ENCODE results near the gene C6orf47. TPM values are rescaled to one million over a fixed set of nuclear protein-coding genes. Genes with fewer than 3 reads are reported as not detected.
A peak's percentile ranks its signal among the peaks of the same experiment; 100 is the strongest.
"Not testable (repeated sequence)": the region's sequence is repeated elsewhere in the genome, so short reads cannot be mapped to it uniquely, and the experiment has no call there.

The C6orf47 gene
- total RNA-seq = 10 to 100 TPM; 15.0 to 16.4 TPM

GRCh38 chr6:31660381-31661261, at the start of gene C6orf47:
Gene C6orf47, minus strand, starts transcription at chr6:31660778. Its CDS starts 831 bp downstream, at chr6:31659947.
- peak; percentile 72 to 74 for DNase-seq (ENCODE audit: low spot score in 2 of 2)
- ATAC-seq = peak; percentile 64 to 70
- Mint-ChIP-seq H3K9me3 (no peaks in the 10 kb centered on the region), H3K36me3 (peaks cover 40 to 58% of the 10 kb centered on the region in 2 donors), H3K27ac (peak within 1 kb of the TSS; percentile 93 to 94)

DNA sequence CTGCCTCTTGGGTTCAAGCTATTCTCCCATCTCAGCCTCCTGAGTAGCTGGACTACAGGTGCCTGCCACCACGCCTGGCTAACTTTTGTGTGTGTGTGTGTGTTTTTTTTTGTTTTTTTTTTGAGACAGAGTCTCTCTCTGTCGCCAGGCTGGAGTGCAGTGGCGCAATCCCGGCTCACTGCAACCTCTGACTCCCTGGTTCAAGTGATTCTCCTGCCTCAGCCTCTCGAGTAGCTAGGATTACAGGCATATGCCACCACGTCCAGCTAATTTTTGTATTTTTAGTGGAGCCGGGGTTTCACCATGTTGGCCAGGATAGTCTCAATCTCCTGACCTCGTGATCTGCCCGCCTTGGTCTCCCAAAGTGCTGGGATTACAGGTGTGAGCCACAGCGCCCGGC, 48.6 kb upstream of the C6orf47 start:
- not testable (repeated sequence) for ATAC-seq; DNase-seq (ENCODE audit: low spot score in 2 of 2)

DNA sequence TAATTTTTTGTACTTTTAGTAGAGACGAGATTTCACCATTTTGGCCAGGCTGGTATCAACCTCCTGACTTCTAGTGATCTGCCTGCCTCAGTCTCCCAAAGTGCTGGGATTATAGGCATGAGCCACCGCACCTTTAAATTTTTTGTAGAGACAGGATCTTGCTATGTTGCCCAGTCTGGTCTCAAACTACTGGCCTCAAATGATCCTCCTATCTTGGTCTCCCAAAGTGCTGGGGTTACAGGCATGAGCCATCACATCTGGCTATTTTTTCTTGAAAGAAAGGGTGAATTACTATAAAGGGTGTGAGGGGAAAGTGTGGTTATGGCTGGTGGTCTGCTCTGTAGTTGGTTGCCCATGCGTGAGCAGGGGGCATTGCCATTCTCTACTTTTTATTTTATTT, 47.6 kb upstream of the C6orf47 start:
- H3K36me3 Mint-ChIP-seq = peaks cover 3 to 4% of the 10 kb centered on the region in 2 donors
- ATAC-seq (no peak), DNase-seq (ENCODE audit: low spot score in 2 of 2) (no peak)
- H3K27ac Mint-ChIP-seq = no peak overlapping the region
- no peaks in the 10 kb centered on the region for H3K9me3 Mint-ChIP-seq

More for the DNA sequence above, 48.6 kb upstream of the C6orf47 start:
- H3K27ac Mint-ChIP-seq, H3K36me3 Mint-ChIP-seq, H3K9me3 Mint-ChIP-seq: not testable (repeated sequence)

GRCh38 chr6:31707701-31708100, 47.1 kb upstream of the C6orf47 start:
- ATAC-seq (no peak), DNase-seq (ENCODE audit: low spot score in 2 of 2) (no peak)
- peaks cover 6% of the 10 kb centered on the region in 2 donors for H3K36me3 Mint-ChIP-seq
- no peaks in the 10 kb centered on the region for H3K9me3 Mint-ChIP-seq
- H3K27ac Mint-ChIP-seq = peak overlapping the region in 1 of 2 donors; percentile 22

GRCh38 chr6:31706599-31706998, 46.0 kb upstream of the C6orf47 start, which contains the start of gene LY6G6F:
Gene LY6G6F, plus strand, starts transcription at chr6:31706866. Its CDS starts 41 bp downstream, at chr6:31706907.
- ATAC-seq = no peak
- Mint-ChIP-seq H3K27ac (peak within 1 kb of the TSS; percentile 14 to 22), H3K9me3 (no peaks in the 10 kb centered on the region), H3K36me3 (peaks cover 14% of the 10 kb centered on the region in 2 donors)
- no peak for DNase-seq (ENCODE audit: low spot score in 2 of 2)

DNA sequence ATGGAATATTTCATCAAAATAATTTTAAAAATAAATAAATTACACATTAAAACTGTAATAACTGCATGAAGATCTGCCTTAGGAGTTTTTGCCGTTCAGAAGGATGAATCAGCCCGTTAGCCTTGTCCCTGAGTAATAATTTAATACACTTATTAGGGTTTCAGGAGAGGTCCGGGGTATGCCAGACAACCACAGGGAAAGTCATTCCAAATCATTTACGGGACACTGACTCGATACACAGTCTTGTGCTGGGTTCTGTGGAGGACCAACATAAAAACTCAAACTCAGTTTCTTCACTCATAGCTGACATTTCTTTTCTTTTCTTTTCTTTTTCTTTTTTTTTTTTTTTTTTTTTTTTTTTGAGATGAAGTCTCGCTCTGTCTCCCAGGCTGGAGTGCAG, 45.4 kb upstream of the C6orf47 start:
- H3K9me3 Mint-ChIP-seq = no peaks in the 10 kb centered on the region

GRCh38 chr6:31702819-31703716, 42.5 kb upstream of the C6orf47 start, which contains the start of gene ABHD16A:
Gene ABHD16A, minus strand, starts transcription at chr6:31703324. Its CDS starts 43 bp downstream, at chr6:31703281.
- Mint-ChIP-seq H3K36me3 (peaks cover 14% of the 10 kb centered on the region in 2 donors), H3K9me3 (no peaks in the 10 kb centered on the region), H3K27ac (peak within 1 kb of the TSS; percentile 94 to 98)
- peak; percentile 94 to 96 for DNase-seq (ENCODE audit: low spot score in 2 of 2)
- peak; percentile 96 to 97 for ATAC-seq

More for the DNA sequence above, 45.4 kb upstream of the C6orf47 start:
- H3K27ac Mint-ChIP-seq = no peak overlapping the region
- ATAC-seq (no peak), DNase-seq (ENCODE audit: low spot score in 2 of 2) (no peak)
- H3K36me3 Mint-ChIP-seq = peaks cover 14% of the 10 kb centered on the region in 2 donors

- Mint-ChIP-seq H3K9me3 (no peaks in the 10 kb centered on the region), H3K27ac (peak overlapping the region; percentile 94 to 98), H3K36me3 (peaks cover 14% of the 10 kb centered on the region in 2 donors)
- DNase-seq (ENCODE audit: low spot score in 2 of 2) (peak in 1 of 2 donors; percentile 30), ATAC-seq (peak; percentile 28 to 52)
Observed at GRCh38 chr6:31702405-31702818, 41.8 kb upstream of the C6orf47 start.

DNA sequence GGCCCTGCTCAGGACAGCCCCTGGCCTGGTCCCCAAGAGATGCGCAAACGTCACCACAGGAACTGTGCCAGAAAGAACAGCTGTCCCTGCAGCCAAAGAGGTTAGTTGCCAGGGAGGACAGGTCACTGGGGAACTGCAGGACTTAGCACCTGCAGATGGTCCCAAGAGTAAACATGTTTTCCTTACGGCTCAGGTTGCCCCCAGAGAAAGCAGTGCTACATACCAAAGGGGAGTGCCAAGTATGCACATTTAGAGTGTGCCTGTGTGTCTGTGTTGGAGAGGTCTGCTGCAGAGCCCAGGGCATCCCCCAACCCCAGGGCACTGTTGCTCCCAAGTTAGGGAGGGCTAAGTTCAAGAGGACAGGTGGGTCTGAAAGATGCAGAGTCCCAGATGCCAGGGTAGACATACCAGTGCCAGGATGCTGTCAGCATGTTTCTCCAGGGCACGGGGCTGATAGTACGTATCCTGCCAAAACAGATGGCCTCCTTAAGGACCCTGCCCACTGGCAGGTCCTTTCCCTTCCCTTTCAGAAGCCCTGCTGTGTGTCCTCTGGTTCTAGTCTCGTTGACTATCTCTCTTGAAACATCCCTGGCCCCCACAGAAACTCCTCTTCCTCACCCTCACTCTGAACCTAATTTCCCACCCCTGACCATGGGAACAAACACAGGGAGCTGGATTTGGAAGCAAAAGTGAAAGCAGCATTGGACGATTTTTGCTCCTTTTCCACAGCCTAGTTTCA, 41.3 kb upstream of the C6orf47 start:
- peaks cover 14% of the 10 kb centered on the region in 2 donors for H3K36me3 Mint-ChIP-seq
- DNase-seq (ENCODE audit: low spot score in 2 of 2) (no peak), ATAC-seq (no peak)
- H3K27ac Mint-ChIP-seq = peak overlapping the region; percentile 94 to 98
- H3K9me3 Mint-ChIP-seq = no peaks in the 10 kb centered on the region

- H3K36me3 Mint-ChIP-seq = peaks cover 14% of the 10 kb centered on the region in 2 donors
- H3K27ac Mint-ChIP-seq = no peak overlapping the region
Observed at GRCh38 chr6:31700740-31701401, 40.3 kb upstream of the C6orf47 start.

DNA sequence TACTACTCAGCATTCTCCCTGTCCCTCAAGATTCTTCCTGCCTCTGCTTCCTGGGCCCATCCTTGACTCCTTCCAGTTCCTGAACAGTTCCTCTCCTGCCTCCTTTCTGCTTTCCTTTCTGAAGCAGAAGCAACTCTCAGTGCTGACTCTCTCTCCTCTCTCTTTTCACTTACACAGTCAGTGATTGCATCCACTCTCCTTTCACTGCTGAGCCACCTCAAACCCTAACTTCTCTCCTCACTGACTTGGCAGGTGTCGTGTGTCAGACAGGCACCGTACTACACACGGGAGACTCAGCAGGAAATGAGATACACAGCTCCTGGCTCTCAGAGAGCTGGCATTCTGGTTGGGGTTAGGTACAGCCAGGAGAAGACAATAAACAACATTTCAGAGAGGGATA, 37.0 kb upstream of the C6orf47 start:
- H3K36me3 Mint-ChIP-seq = peaks cover 6 to 11% of the 10 kb centered on the region in 2 donors
- no peaks in the 10 kb centered on the region for H3K9me3 Mint-ChIP-seq
- H3K27ac Mint-ChIP-seq = peak overlapping the region; percentile 10 to 43
- ATAC-seq = peak in 1 of 2 donors; percentile 45
- no peak for DNase-seq (ENCODE audit: low spot score in 2 of 2)

More at GRCh38 chr6:31700740-31701401, 40.3 kb upstream of the C6orf47 start:
- ATAC-seq = no peak
- no peak for DNase-seq (ENCODE audit: low spot score in 2 of 2)
- no peaks in the 10 kb centered on the region for H3K9me3 Mint-ChIP-seq

DNA sequence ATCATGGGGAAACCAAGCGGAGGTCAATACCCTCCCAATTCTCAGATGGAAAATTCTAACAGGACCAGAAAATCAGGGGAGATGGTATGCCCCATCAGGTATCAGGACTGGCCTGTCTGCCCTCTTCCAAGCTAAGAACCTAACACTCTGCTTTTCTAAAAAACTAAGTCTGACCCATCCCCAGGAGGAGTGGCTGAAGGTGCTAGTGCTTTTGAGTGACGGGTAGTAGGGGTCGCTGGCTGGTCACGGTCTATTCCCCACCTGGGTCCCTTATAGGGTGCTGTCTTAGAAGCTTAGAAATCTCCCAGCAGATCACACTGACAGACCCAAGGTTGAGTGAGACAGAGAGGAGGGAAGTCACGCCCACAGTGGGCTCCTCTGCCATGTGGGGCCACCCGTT, 33.0 kb upstream of the C6orf47 start:
- H3K9me3 Mint-ChIP-seq = no peaks in the 10 kb centered on the region
- H3K36me3 Mint-ChIP-seq = peaks cover 0 to 6% of the 10 kb centered on the region in 2 donors
- ATAC-seq (no peak), DNase-seq (ENCODE audit: low spot score in 2 of 2) (no peak)
- peak overlapping the region in 1 of 2 donors; percentile 56 for H3K27ac Mint-ChIP-seq

- Mint-ChIP-seq H3K36me3 (peaks cover 0 to 6% of the 10 kb centered on the region in 2 donors), H3K9me3 (no peaks in the 10 kb centered on the region), H3K27ac (peak overlapping the region; percentile 56 to 67)
- ATAC-seq (no peak), DNase-seq (ENCODE audit: low spot score in 2 of 2) (no peak)
Observed at GRCh38 chr6:31692886-31693285, 32.3 kb upstream of the C6orf47 start.

DNA sequence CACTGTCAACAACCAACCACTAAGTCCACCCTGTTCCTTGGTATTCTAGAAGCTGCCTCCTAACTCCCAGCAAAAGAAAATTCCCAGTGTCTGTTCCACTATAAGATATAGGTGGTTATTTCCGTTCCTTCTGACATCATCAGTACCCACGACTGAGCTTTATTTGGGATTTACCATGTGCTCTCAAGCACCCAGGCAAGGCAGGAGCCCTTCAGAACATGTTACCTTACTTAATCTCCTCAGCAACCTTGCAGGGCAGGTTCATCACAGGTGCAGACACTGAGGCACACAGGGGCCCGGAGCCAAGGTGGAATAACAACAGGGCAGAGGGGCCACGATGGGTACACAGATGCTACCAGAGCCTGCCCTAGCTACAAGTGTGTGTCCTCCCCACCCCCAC, 31.8 kb upstream of the C6orf47 start:
- Mint-ChIP-seq H3K9me3 (no peaks in the 10 kb centered on the region), H3K36me3 (peaks cover 0 to 6% of the 10 kb centered on the region in 2 donors), H3K27ac (peak overlapping the region in 1 of 2 donors; percentile 67)
- no peak for ATAC-seq
- DNase-seq (ENCODE audit: low spot score in 2 of 2) = no peak

- DNase-seq (ENCODE audit: low spot score in 2 of 2) (no peak), ATAC-seq (no peak)
- H3K9me3 Mint-ChIP-seq = no peaks in the 10 kb centered on the region
- H3K36me3 Mint-ChIP-seq = peaks cover 0 to 6% of the 10 kb centered on the region in 2 donors
- H3K27ac Mint-ChIP-seq = no peak overlapping the region
Observed at GRCh38 chr6:31691564-31692108, 31.1 kb upstream of the C6orf47 start.
